Esophagus muscularis mucosa (tissue), 4 donors: Measurements from ENCODE around the gene SFSWAP.

ENCODE experiments used
- CTCF ChIP-seq, 3 experiments: fragments of 200-600 bp in 2 of 3; fragments of 450-650 bp in 1 of 3; sonication (generic) in 2 of 3; IDR thresholded peaks; one replicate each; pipeline ENCODE4 v1.5.1; 2017 to 2019; ENCODE audit warnings: antibody characterized with exemption in 3 of 3, mild to moderate bottlenecking in 2 of 3, moderate library complexity in 1 of 3
- EP300 ChIP-seq: sonication (generic); formaldehyde crosslinking; IDR thresholded peaks from one replicate; pipeline ENCODE4 v1.6.1; 2017; ENCODE audit warnings: antibody characterized with exemption
- POLR2A ChIP-seq: fragments of 450-650 bp; IDR thresholded peaks from one replicate; pipeline ENCODE4 v1.6.1; 2017; ENCODE audit warnings: antibody characterized with exemption, moderate library complexity, mild to moderate bottlenecking, low read depth
- POLR2AphosphoS5 ChIP-seq, 2 donors: sonication (generic); formaldehyde crosslinking; IDR thresholded peaks; one replicate each; pipeline ENCODE4 v1.6.1; 2017; ENCODE audit warnings: antibody characterized with exemption in 2 of 2

GRCh38 chr12:131759176-131759575 is 48.3 kb downstream of the SFSWAP start:
- TF ChIP-seq CTCF (IDR thresholded peaks at IDR 0.05) (no peak), POLR2AphosphoS5 (IDR thresholded peaks at IDR 0.05) (no peak), POLR2A (no peak), EP300 (no peak)
